H9 (cell line): ENCODE results near the gene SOX8. TPM values are rescaled to one million over a fixed set of nuclear protein-coding genes. Genes with fewer than 3 reads are reported as not detected.

Experiments
- DNase-seq: peaks from one replicate; pipeline ENCODE4 v3.0.0-alpha.2; 2017
- H2AFZ ChIP-seq: one replicate; pipeline ENCODE4 v1.6.1; 2013; ENCODE audit warnings: mild to moderate bottlenecking, low read length, control low read depth, moderate library complexity
- H2AK5ac ChIP-seq: 2 replicates; pipeline ENCODE4 v1.6.1; 2013; ENCODE audit warnings: low read length, control low read depth, mixed read lengths; ENCODE audit not compliant: insufficient read length
- H2BK120ac ChIP-seq: one replicate; pipeline ENCODE4 v1.6.1; 2013; ENCODE audit warnings: low read depth, mild to moderate bottlenecking, low read length, control low read depth, inconsistent platforms; ENCODE audit not compliant: poor library complexity, severe bottlenecking
- H2BK12ac ChIP-seq: 2 replicates; pipeline ENCODE4 v1.6.1; 2013; ENCODE audit warnings: low read length, control low read depth, mixed read lengths, low read depth; ENCODE audit not compliant: insufficient read length
- H2BK15ac ChIP-seq: 2 replicates; pipeline ENCODE4 v1.6.1; 2013; ENCODE audit warnings: low read depth, low read length, control low read depth
- H2BK20ac ChIP-seq: one replicate; pipeline ENCODE4 v1.6.1; 2013; ENCODE audit warnings: low read depth, mild to moderate bottlenecking, low read length, control low read depth, inconsistent platforms; ENCODE audit not compliant: poor library complexity, severe bottlenecking
- H2BK5ac ChIP-seq: 2 replicates; pipeline ENCODE4 v1.6.1; 2013; ENCODE audit warnings: low read length, control low read depth, mixed read lengths; ENCODE audit not compliant: insufficient read length
- H3K14ac ChIP-seq: 2 replicates; pipeline ENCODE4 v1.6.1; 2013; ENCODE audit warnings: low read length, control low read depth; ENCODE audit not compliant: insufficient read depth
- H3K18ac ChIP-seq: 2 replicates; pipeline ENCODE4 v1.6.1; 2013; ENCODE audit warnings: low read depth, mild to moderate bottlenecking, mixed read lengths, low read length, control low read depth; ENCODE audit not compliant: insufficient read length
- H3K23ac ChIP-seq: 2 replicates; pipeline ENCODE4 v1.6.1; 2013; ENCODE audit warnings: low read length, control low read depth, mixed read lengths, low read depth; ENCODE audit not compliant: insufficient read length
- H3K23me2 ChIP-seq: 2 replicates; pipeline ENCODE4 v1.6.1; 2013; ENCODE audit warnings: low read depth, mild to moderate bottlenecking, mixed read lengths, low read length, control low read depth; ENCODE audit not compliant: insufficient read length, poor library complexity, severe bottlenecking
- H3K27ac ChIP-seq: 2 replicates; pipeline ENCODE4 v1.5.1; 2013; ENCODE audit warnings: low read length, control low read depth, mixed read lengths, low read depth; ENCODE audit not compliant: insufficient read length
- H3K27me3 ChIP-seq: 2 replicates; pipeline ENCODE4 v1.6.1; 2013; ENCODE audit warnings: low read length, control low read depth, inconsistent platforms; ENCODE audit not compliant: insufficient read depth
- H3K4ac ChIP-seq: 2 replicates; pipeline ENCODE4 v1.6.1; 2013; ENCODE audit warnings: low read depth, mild to moderate bottlenecking, control low read depth, inconsistent platforms, low read length, moderate library complexity
- H3K4me1 ChIP-seq: 2 replicates; pipeline ENCODE4 v1.6.1; 2013; ENCODE audit warnings: low read length, control low read depth, inconsistent platforms; ENCODE audit not compliant: insufficient read depth
- H3K4me2 ChIP-seq: 2 replicates; pipeline ENCODE4 v1.6.1; 2013; ENCODE audit warnings: low read length, control low read depth, mixed read lengths; ENCODE audit not compliant: insufficient read length, insufficient read depth
- H3K56ac ChIP-seq: 2 replicates; pipeline ENCODE4 v1.6.1; 2013; ENCODE audit warnings: low read depth, mild to moderate bottlenecking, mixed read lengths, low read length, control low read depth; ENCODE audit not compliant: insufficient read length
- H3K79me1 ChIP-seq: 2 replicates; pipeline ENCODE4 v1.6.1; 2013; ENCODE audit warnings: low read depth, mild to moderate bottlenecking, moderate library complexity, low read length, control low read depth, inconsistent platforms; ENCODE audit not compliant: insufficient read depth, poor library complexity, severe bottlenecking
- H3K79me2 ChIP-seq: 2 replicates; pipeline ENCODE4 v1.6.1; 2013; ENCODE audit warnings: low read length, control low read depth, inconsistent platforms; ENCODE audit not compliant: insufficient read depth
- H3K9ac ChIP-seq: 2 replicates; pipeline ENCODE4 v1.6.1; 2013; ENCODE audit warnings: low read length, control low read depth, mixed read lengths; ENCODE audit not compliant: insufficient read length; ENCODE audit errors: extremely low read depth
- H3K9me3 ChIP-seq: one replicate; pipeline ENCODE4 v1.6.1; 2013; ENCODE audit warnings: low read depth, low read length, inconsistent platforms; ENCODE audit not compliant: control insufficient read depth
- H3T11ph ChIP-seq: one replicate; pipeline ENCODE4 v1.6.1; 2013; ENCODE audit warnings: mild to moderate bottlenecking, low read length, control low read depth, inconsistent platforms
- H4K20me1 ChIP-seq: one replicate; pipeline ENCODE4 v1.6.1; 2013; ENCODE audit not compliant: control insufficient read depth, insufficient read length, insufficient read depth
- H4K5ac ChIP-seq: 2 replicates; pipeline ENCODE4 v1.6.1; 2013; ENCODE audit warnings: low read depth, mild to moderate bottlenecking, mixed read lengths, low read length, control low read depth; ENCODE audit not compliant: insufficient read length
- H4K8ac ChIP-seq: replicated peaks from 2 replicates; pipeline ENCODE4 v1.6.1; 2013; ENCODE audit warnings: low read length, control low read depth, mixed read lengths, low read depth; ENCODE audit not compliant: insufficient read length
- H4K91ac ChIP-seq: 2 replicates; pipeline ENCODE4 v1.6.1; 2013; ENCODE audit warnings: low read depth, mild to moderate bottlenecking, moderate library complexity, mixed read lengths, low read length, control low read depth; ENCODE audit not compliant: insufficient read length
- H3K27ac Mint-ChIP-seq, 3 experiments: 2 replicates in 2 of 3; 3 replicates in 1 of 3; pipeline ENCODE4 v1.8.0; 2020 to 2021; ENCODE audit warnings: mixed read lengths in 3 of 3, mild to moderate bottlenecking in 1 of 3, moderate library complexity in 1 of 3
- H3K27me3 Mint-ChIP-seq: 2 replicates; pipeline ENCODE4 v1.8.0; 2021; ENCODE audit warnings: low read depth, mild to moderate bottlenecking, moderate library complexity, mixed read lengths
- H3K36me3 Mint-ChIP-seq, 3 experiments: 2 replicates in 2 of 3; 3 replicates in 1 of 3; pipeline ENCODE4 v1.8.0; 2020 to 2021; ENCODE audit warnings: low read depth in 3 of 3, mixed read lengths in 3 of 3; ENCODE audit not compliant: insufficient read depth in 1 of 3
- H3K4me1 Mint-ChIP-seq, 2 experiments: 2 replicates each; pipeline ENCODE4 v1.8.0; 2020; ENCODE audit warnings: mixed read lengths in 2 of 2
- H3K4me3 Mint-ChIP-seq, 2 experiments: 2 replicates in 1 of 2; 3 replicates in 1 of 2; pipeline ENCODE4 v1.8.0; 2020 to 2021; ENCODE audit warnings: mild to moderate bottlenecking in 2 of 2, mixed read lengths in 2 of 2, moderate library complexity in 1 of 2
- H3K9me3 Mint-ChIP-seq, 2 experiments: 2 replicates in 1 of 2; 3 replicates in 1 of 2; pipeline ENCODE4 v1.8.0; 2020; ENCODE audit warnings: mild to moderate bottlenecking in 2 of 2, mixed read lengths in 2 of 2, moderate library complexity in 1 of 2
- WGBS: extraction: QIAGEN DNeasy Blood & Tissue Kit; methylation state at CpG from one replicate; pipeline ENCODE4 v1.1.7; 2013; ENCODE audit warnings: missing lambda C conversion rate, low lambda C conversion rate, mixed read lengths; ENCODE audit not compliant: insufficient read length; ENCODE audit errors: extremely low coverage; 5-methylcytosine and 5-hydroxymethylcytosine counted together
- total RNA-seq: library from RNA; stranded (reverse); gene quantifications from 2 replicates; pipeline ENCODE4 v1.2.1, GENCODE V29; 2021
- TF ChIP-seq, protein P1 (sequence below): fragments of 200-600 bp; sonication (generic); conservative IDR thresholded peaks from 3 replicates; pipeline ENCODE4 v1.8.0; 2021; ENCODE audit warnings: antibody characterized with exemption, mild to moderate bottlenecking

SOX8 gene
- total RNA-seq, 1 experiment from 2014 or later = 8.9 TPM

DNA sequence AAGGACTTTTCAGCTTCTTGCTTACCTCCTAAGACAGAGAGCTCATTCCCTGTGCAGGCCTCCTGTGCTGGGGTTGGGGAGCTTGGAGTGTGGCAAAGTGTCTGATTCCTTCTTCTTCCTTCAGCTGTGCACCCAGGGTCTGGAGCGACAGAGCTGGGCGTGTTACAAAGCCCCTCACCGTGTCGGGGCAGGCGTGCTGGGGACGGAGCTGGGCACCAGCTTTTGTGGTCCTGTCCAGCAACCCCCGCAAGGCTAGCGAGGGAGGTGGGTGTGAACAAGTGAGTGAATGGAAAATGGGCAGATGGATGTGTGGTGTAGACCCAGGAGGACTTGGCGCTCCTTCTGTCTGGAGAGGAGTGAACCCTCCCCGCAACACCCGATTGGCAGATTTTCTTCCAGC lies 23.7 kb downstream of the SOX8 start:
- Histone ChIP-seq H2BK15ac (no peak overlapping the region), H4K5ac (no peak overlapping the region), H3K27me3 (no peaks in the 10 kb centered on the region), H3K9ac (no peak overlapping the region), H2BK20ac (no peak overlapping the region), H2BK120ac (no peak overlapping the region), H3K9me3 (no peaks in the 10 kb centered on the region), H3K14ac (no peak overlapping the region), H3K4ac (no peak overlapping the region), H3K79me1 (no peaks in the 10 kb centered on the region), H3K4me2 (no peak overlapping the region), H4K91ac (no peak overlapping the region), H2AFZ (no peak overlapping the region), H3K23me2 (no peaks in the 10 kb centered on the region), H3K27ac (no peak overlapping the region), H3K79me2 (no peaks in the 10 kb centered on the region), H4K20me1 (no peaks in the 10 kb centered on the region), H3K56ac (no peak overlapping the region), H4K8ac (no peak overlapping the region), H2BK12ac (no peak overlapping the region), H3T11ph (no peak overlapping the region), H3K18ac (no peak overlapping the region), H2AK5ac (no peak overlapping the region), H3K23ac (no peak overlapping the region), H3K4me1 (no peaks in the 10 kb centered on the region), H2BK5ac (no peak overlapping the region)
- WGBS = no CpG with 5 or more reads among the region's 11 CpGs
- DNase-seq = no peak
- peaks cover 0 to 3% of the 10 kb centered on the region in 2 experiments; a peak in 1 of 4 replicates for H3K4me1 Mint-ChIP-seq
- H3K36me3 Mint-ChIP-seq = no peaks in the 10 kb centered on the region
- no peaks in the 10 kb centered on the region; a peak in 1 of 5 replicates for H3K9me3 Mint-ChIP-seq
- TF ChIP-seq, protein P1, sequence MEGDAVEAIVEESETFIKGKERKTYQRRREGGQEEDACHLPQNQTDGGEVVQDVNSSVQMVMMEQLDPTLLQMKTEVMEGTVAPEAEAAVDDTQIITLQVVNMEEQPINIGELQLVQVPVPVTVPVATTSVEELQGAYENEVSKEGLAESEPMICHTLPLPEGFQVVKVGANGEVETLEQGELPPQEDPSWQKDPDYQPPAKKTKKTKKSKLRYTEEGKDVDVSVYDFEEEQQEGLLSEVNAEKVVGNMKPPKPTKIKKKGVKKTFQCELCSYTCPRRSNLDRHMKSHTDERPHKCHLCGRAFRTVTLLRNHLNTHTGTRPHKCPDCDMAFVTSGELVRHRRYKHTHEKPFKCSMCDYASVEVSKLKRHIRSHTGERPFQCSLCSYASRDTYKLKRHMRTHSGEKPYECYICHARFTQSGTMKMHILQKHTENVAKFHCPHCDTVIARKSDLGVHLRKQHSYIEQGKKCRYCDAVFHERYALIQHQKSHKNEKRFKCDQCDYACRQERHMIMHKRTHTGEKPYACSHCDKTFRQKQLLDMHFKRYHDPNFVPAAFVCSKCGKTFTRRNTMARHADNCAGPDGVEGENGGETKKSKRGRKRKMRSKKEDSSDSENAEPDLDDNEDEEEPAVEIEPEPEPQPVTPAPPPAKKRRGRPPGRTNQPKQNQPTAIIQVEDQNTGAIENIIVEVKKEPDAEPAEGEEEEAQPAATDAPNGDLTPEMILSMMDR = no peak
- peaks cover 5% of the 10 kb centered on the region for H3K27me3 Mint-ChIP-seq
- no peak overlapping the region for H3K4me3 Mint-ChIP-seq
- H3K27ac Mint-ChIP-seq = no peak overlapping the region
